Naive thymus-derived CD8-positive, alpha-beta T cell (primary cell): ENCODE results near the gene ASF1A. TPM values are rescaled to one million over a fixed set of nuclear protein-coding genes. Genes with fewer than 3 reads are reported as not detected.
A peak's percentile ranks its signal among the peaks of the same experiment; 100 is the strongest.

Experiments used
- ATAC-seq, 2 donors: fragments of 150-1000 bp; cut with Tn5 transposase in 1 of 2; sonication (Bioruptor Pico), chemical (Tn5 transposase) in 1 of 2; 1 replicate in 1 of 2; 2 replicates in 1 of 2; pipeline ENCODE4 v1.10.0; 2021; ENCODE audit warnings: mild to moderate bottlenecking in 2 of 2, moderate library complexity in 2 of 2
- POLR2A ChIA-PET: fragments of 350-600 bp; sonication (Branson Sonifier 250); formaldehyde crosslinking; loops from one replicate; lab custom pipeline; 2021; ENCODE audit warnings: antibody characterized with exemption; lab: Charles Lee
- DNase-seq, 10 donors: peaks; one replicate each; pipeline versions ENCODE4 v3.0.0 to v3.0.0-alpha.2; 2020 to 2022
- H3K27ac Mint-ChIP-seq, 10 donors: one replicate each; pipeline ENCODE4 v1.8.0; 2020 to 2022; ENCODE audit warnings: mild to moderate bottlenecking in 10 of 10, mixed read lengths in 10 of 10, moderate library complexity in 4 of 10, inconsistent platforms in 1 of 10
- H3K27me3 Mint-ChIP-seq, 5 donors: one replicate each; pipeline ENCODE4 v1.8.0; 2021 to 2022; ENCODE audit warnings: mixed read lengths in 5 of 5
- H3K36me3 Mint-ChIP-seq, 3 donors: one replicate each; pipeline ENCODE4 v1.8.0; 2020 to 2022; ENCODE audit warnings: mixed read lengths in 3 of 3, mild to moderate bottlenecking in 2 of 3, inconsistent platforms in 1 of 3
- H3K4me1 Mint-ChIP-seq, 4 donors: one replicate each; pipeline ENCODE4 v1.8.0; 2021 to 2022; ENCODE audit warnings: mixed read lengths in 4 of 4
- H3K4me3 Mint-ChIP-seq, 10 donors: one replicate each; pipeline ENCODE4 v1.8.0; 2020 to 2022; ENCODE audit warnings: mild to moderate bottlenecking in 10 of 10, mixed read lengths in 10 of 10, moderate library complexity in 6 of 10, inconsistent platforms in 1 of 10
- H3K9me3 Mint-ChIP-seq, 9 donors: one replicate each; pipeline ENCODE4 v1.8.0; 2020 to 2022; ENCODE audit warnings: mixed read lengths in 9 of 9, mild to moderate bottlenecking in 3 of 9, inconsistent platforms in 1 of 9, moderate library complexity in 1 of 9
- polyA plus RNA-seq, 3 donors: library from polyadenylated mRNA; unstranded; fragments of 300-500 nt; fragmentation: Illumina TruSeq; gene quantifications; one replicate each; pipeline ENCODE4 v1.2.3, GENCODE V29; 2021
- total RNA-seq, 8 experiments: library from RNA in 2 of 8; stranded (reverse) in 2 of 8; gene quantifications; one replicate each; pipeline ENCODE4 v1.2.3 and lab custom pipeline; 2021 to 2026

The ASF1A gene
- total and polyA plus RNA-seq, 5 experiments from 2014 or later: 45.3 to 70.9 (median 58.8) TPM

GRCh38 chr6:118869350-118869749 is 24.6 kb upstream of the ASF1A start:
- Mint-ChIP-seq H3K4me3 (no peak overlapping the region), H3K4me1 (peaks cover 26 to 53% (median 42%) of the 10 kb centered on the region in 4 donors), H3K9me3 (peaks cover 6 to 37% (median 22%) of the 10 kb centered on the region in 9 donors), H3K27me3 (no peaks in the 10 kb centered on the region), H3K36me3 (peaks cover 6 to 43% (median 38%) of the 10 kb centered on the region in 3 donors), H3K27ac (no peak overlapping the region)
- no peak for ATAC-seq
- POLR2A ChIA-PET: no interaction called here
- DNase-seq: no peak

- ATAC-seq: no peak
- peaks cover 19 to 48% (median 37%) of the 10 kb centered on the region in 4 donors for H3K4me1 Mint-ChIP-seq
- H3K4me3 Mint-ChIP-seq: no peak overlapping the region
- H3K9me3 Mint-ChIP-seq: peaks cover 6 to 37% (median 22%) of the 10 kb centered on the region in 9 donors
- no peaks in the 10 kb centered on the region for H3K27me3 Mint-ChIP-seq
- DNase-seq: no peak
- H3K36me3 Mint-ChIP-seq: peaks cover 6 to 43% (median 40%) of the 10 kb centered on the region in 3 donors
- POLR2A ChIA-PET: no interaction called here
- no peak overlapping the region for H3K27ac Mint-ChIP-seq
These were observed 23.9 kb upstream of the ASF1A start for GRCh38 chr6:118869894-118870589.

- Mint-ChIP-seq H3K36me3 (peaks cover 6 to 38% (median 36%) of the 10 kb centered on the region in 3 donors), H3K4me3 (no peak overlapping the region), H3K27me3 (no peaks in the 10 kb centered on the region), H3K27ac (peak overlapping the region in 2 of 10 donors; percentile 4 to 71), H3K9me3 (peaks cover 4 to 31% (median 18%) of the 10 kb centered on the region in 9 donors), H3K4me1 (peaks cover 9 to 35% (median 29%) of the 10 kb centered on the region in 4 donors)
- POLR2A ChIA-PET: no interaction called here
- ATAC-seq: no peak
- no peak for DNase-seq
These were observed 22.6 kb upstream of the ASF1A start for GRCh38 chr6:118871331-118871730.

- Mint-ChIP-seq H3K27me3 (no peaks in the 10 kb centered on the region), H3K27ac (peak overlapping the region in 2 of 10 donors; percentile 34 to 71), H3K4me1 (peaks cover 14 to 38% (median 36%) of the 10 kb centered on the region in 4 donors), H3K9me3 (peaks cover 0 to 21% (median 14%) of the 10 kb centered on the region in 9 donors), H3K4me3 (no peak overlapping the region), H3K36me3 (peaks cover 6 to 31% (median 30%) of the 10 kb centered on the region in 3 donors)
- POLR2A ChIA-PET: no interaction called here
- no peak for ATAC-seq
- DNase-seq: no peak
These were observed 21.6 kb upstream of the ASF1A start for GRCh38 chr6:118872318-118872717.

GRCh38 chr6:118872726-118873125 is 21.2 kb upstream of the ASF1A start:
- Mint-ChIP-seq H3K36me3 (peaks cover 6 to 31% (median 30%) of the 10 kb centered on the region in 3 donors), H3K4me3 (no peak overlapping the region), H3K27me3 (no peaks in the 10 kb centered on the region), H3K27ac (peak overlapping the region in 2 of 10 donors; percentile 34 to 71), H3K9me3 (peaks cover 0 to 21% (median 14%) of the 10 kb centered on the region in 9 donors), H3K4me1 (peaks cover 16 to 43% (median 40%) of the 10 kb centered on the region in 4 donors)
- POLR2A ChIA-PET: no interaction called here
- no peak for ATAC-seq
- DNase-seq: no peak

GRCh38 chr6:118873239-118873638 is 20.7 kb upstream of the ASF1A start:
- Mint-ChIP-seq H3K9me3 (peaks cover 0 to 19% (median 13%) of the 10 kb centered on the region in 9 donors), H3K27me3 (no peaks in the 10 kb centered on the region), H3K4me3 (no peak overlapping the region), H3K27ac (peak overlapping the region in 3 of 10 donors; percentile 1 to 71 (median 21)), H3K36me3 (peaks cover 6 to 30% (median 26%) of the 10 kb centered on the region in 3 donors), H3K4me1 (peaks cover 16 to 46% (median 42%) of the 10 kb centered on the region in 4 donors)
- ATAC-seq (no peak), DNase-seq (no peak)
- POLR2A ChIA-PET: no interaction called here

GRCh38 chr6:118875672-118876071 is 18.3 kb upstream of the ASF1A start:
- no peak overlapping the region for H3K4me3 Mint-ChIP-seq
- no peak for ATAC-seq
- H3K27ac Mint-ChIP-seq: peak overlapping the region in 1 of 10 donors; percentile 6
- peaks cover 20 to 59% (median 48%) of the 10 kb centered on the region in 4 donors for H3K4me1 Mint-ChIP-seq
- H3K27me3 Mint-ChIP-seq: no peaks in the 10 kb centered on the region
- H3K9me3 Mint-ChIP-seq: peaks cover 0 to 3% (median 0%) of the 10 kb centered on the region in 9 donors
- peaks cover 4 to 18% (median 8%) of the 10 kb centered on the region in 3 donors for H3K36me3 Mint-ChIP-seq
- POLR2A ChIA-PET: no interaction called here
- DNase-seq: no peak

GRCh38 chr6:118876198-118876597 is 17.8 kb upstream of the ASF1A start:
- POLR2A ChIA-PET: no interaction called here
- no peak overlapping the region for H3K4me3 Mint-ChIP-seq
- H3K27me3 Mint-ChIP-seq: no peaks in the 10 kb centered on the region
- H3K27ac Mint-ChIP-seq: no peak overlapping the region
- DNase-seq: no peak
- H3K9me3 Mint-ChIP-seq: peaks cover 0 to 3% (median 0%) of the 10 kb centered on the region in 9 donors
- peaks cover 4 to 12% (median 4%) of the 10 kb centered on the region in 3 donors for H3K36me3 Mint-ChIP-seq
- ATAC-seq: no peak
- peaks cover 21 to 59% (median 48%) of the 10 kb centered on the region in 4 donors for H3K4me1 Mint-ChIP-seq

- Mint-ChIP-seq H3K4me1 (peaks cover 20 to 60% (median 50%) of the 10 kb centered on the region in 4 donors), H3K27ac (no peak overlapping the region), H3K36me3 (peaks cover 0 to 10% (median 0%) of the 10 kb centered on the region in 3 donors), H3K4me3 (no peak overlapping the region), H3K27me3 (no peaks in the 10 kb centered on the region), H3K9me3 (peaks cover 0 to 3% (median 0%) of the 10 kb centered on the region in 9 donors)
- ATAC-seq (no peak), DNase-seq (no peak)
- POLR2A ChIA-PET: no interaction called here
These were observed 17.1 kb upstream of the ASF1A start for GRCh38 chr6:118876814-118877213.

- POLR2A ChIA-PET: no interaction called here
- Mint-ChIP-seq H3K4me3 (no peak overlapping the region), H3K27me3 (no peaks in the 10 kb centered on the region), H3K9me3 (peaks cover 0 to 3% (median 0%) of the 10 kb centered on the region in 9 donors), H3K27ac (peak overlapping the region in 1 of 10 donors; percentile 70), H3K36me3 (peaks cover 0 to 10% (median 0%) of the 10 kb centered on the region in 3 donors), H3K4me1 (peaks cover 24 to 64% (median 57%) of the 10 kb centered on the region in 4 donors)
- no peak for ATAC-seq
- no peak for DNase-seq
These were observed 16.1 kb upstream of the ASF1A start for GRCh38 chr6:118877806-118878205.

- H3K27me3 Mint-ChIP-seq: no peaks in the 10 kb centered on the region
- POLR2A ChIA-PET: interaction anchor here (4.4 kb wide), 1 partner anchor 11 kb away, joined by 39 read pairs; the partner anchor contains the start of gene ASF1A
- H3K36me3 Mint-ChIP-seq: peaks cover 0 to 3% (median 0%) of the 10 kb centered on the region in 3 donors
- H3K4me1 Mint-ChIP-seq: peaks cover 32 to 86% (median 70%) of the 10 kb centered on the region in 4 donors
- H3K9me3 Mint-ChIP-seq: peaks cover 0 to 3% (median 0%) of the 10 kb centered on the region in 9 donors
- DNase-seq: no peak
- peak in 1 of 2 donors; percentile 49 for ATAC-seq
- peak overlapping the region in 8 of 10 donors; percentile 10 to 83 (median 42) for H3K27ac Mint-ChIP-seq
- peak overlapping the region in 8 of 10 donors; percentile 0 to 67 (median 43) for H3K4me3 Mint-ChIP-seq
These were observed 12.3 kb upstream of the ASF1A start for GRCh38 chr6:118881440-118882313.

GRCh38 chr6:118882314-118882905 is 11.5 kb upstream of the ASF1A start:
- POLR2A ChIA-PET: interaction anchor here (4.4 kb wide), 1 partner anchor 11 kb away, joined by 39 read pairs; the partner anchor contains the start of gene ASF1A
- no peak for ATAC-seq
- Mint-ChIP-seq H3K27ac (peak overlapping the region in 5 of 10 donors; percentile 10 to 83 (median 48)), H3K4me1 (peaks cover 32 to 86% (median 71%) of the 10 kb centered on the region in 4 donors), H3K36me3 (peaks cover 0 to 3% (median 0%) of the 10 kb centered on the region in 3 donors), H3K9me3 (peaks cover 0 to 3% (median 0%) of the 10 kb centered on the region in 9 donors), H3K4me3 (peak overlapping the region in 4 of 10 donors; percentile 3 to 30 (median 8)), H3K27me3 (no peaks in the 10 kb centered on the region)
- no peak for DNase-seq
